Activated naive CD4-positive, alpha-beta T cell treated with anti-CD3 and anti-CD28 coated beads for 36 hours (primary cell): ENCODE results near the gene LTF. TPM values are rescaled to one million over a fixed set of nuclear protein-coding genes. Genes with fewer than 3 reads are reported as not detected.
"Not testable (repeated sequence)": the region's sequence is repeated elsewhere in the genome, so short reads cannot be mapped to it uniquely, and the experiment has no call there.

ENCODE experiments used
- CTCF ChIA-PET: fragments of 350-600 bp; sonication (Branson Sonifier 250); formaldehyde crosslinking; loops from one replicate; lab custom pipeline; 2021; ENCODE audit warnings: antibody characterized with exemption; lab: Charles Lee
- DNase-seq: peaks from one replicate; pipeline ENCODE4 v3.0.0-alpha.2; 2020
- H3K27ac Mint-ChIP-seq: one replicate; pipeline ENCODE4 v1.8.0; 2021; ENCODE audit warnings: mild to moderate bottlenecking, mixed read lengths
- H3K27me3 Mint-ChIP-seq: one replicate; pipeline ENCODE4 v1.8.0; 2021; ENCODE audit warnings: low read depth, mixed read lengths
- H3K36me3 Mint-ChIP-seq: one replicate; pipeline ENCODE4 v1.8.0; 2021; ENCODE audit warnings: low read depth, mixed read lengths
- H3K4me1 Mint-ChIP-seq: one replicate; pipeline ENCODE4 v1.8.0; 2021; ENCODE audit warnings: low read depth, mixed read lengths
- H3K4me3 Mint-ChIP-seq: one replicate; pipeline ENCODE4 v1.8.0; 2021; ENCODE audit warnings: mild to moderate bottlenecking, moderate library complexity, mixed read lengths
- H3K9me3 Mint-ChIP-seq: one replicate; pipeline ENCODE4 v1.8.0; 2021; ENCODE audit warnings: mixed read lengths
- intact Hi-C: fragments of 100-400 bp; cut with micrococcal nuclease; formaldehyde crosslinking; loops from one replicate; pipeline ENCODE4 v1.15.1; 2023
- total RNA-seq, 2 experiments: library from RNA; stranded (reverse); gene quantifications; one replicate each; pipeline ENCODE4 v1.2.3, GENCODE V29; 2021

Gene LTF
- total RNA-seq, 2 experiments from 2014 or later = not detected

GRCh38 chr3:46389306-46389705 is 75.4 kb downstream of the LTF start:
- Mint-ChIP-seq H3K36me3 (no peaks in the 10 kb centered on the region), H3K4me3 (no peak overlapping the region), H3K27ac (no peak overlapping the region), H3K9me3 (no peaks in the 10 kb centered on the region), H3K27me3 (no peaks in the 10 kb centered on the region), H3K4me1 (no peaks in the 10 kb centered on the region)
- CTCF ChIA-PET = interaction anchor here (0.9 to 1.0 kb wide), 2 partner anchors 21 to 310 kb away, joined by 3 to 4 read pairs; no protein-coding TSS in a partner anchor
- no peak for DNase-seq
- intact Hi-C loops = no loop called here

GRCh38 chr3:46388847-46389246 is 75.9 kb downstream of the LTF start:
- H3K27ac Mint-ChIP-seq, H3K4me1 Mint-ChIP-seq, DNase-seq, H3K4me3 Mint-ChIP-seq, intact Hi-C loops, H3K27me3 Mint-ChIP-seq, H3K36me3 Mint-ChIP-seq, H3K9me3 Mint-ChIP-seq: not testable (repeated sequence)
- CTCF ChIA-PET = interaction anchor here (1.0 kb wide), 1 partner anchor 20 kb away, joined by 4 read pairs; no protein-coding TSS in a partner anchor

GRCh38 chr3:46386205-46386604 is 78.5 kb downstream of the LTF start:
- Mint-ChIP-seq H3K27ac (no peak overlapping the region), H3K27me3 (no peaks in the 10 kb centered on the region), H3K4me1 (peaks cover 6% of the 10 kb centered on the region), H3K36me3 (no peaks in the 10 kb centered on the region), H3K9me3 (no peaks in the 10 kb centered on the region), H3K4me3 (no peak overlapping the region)
- intact Hi-C loops = no loop called here
- DNase-seq = no peak
- CTCF ChIA-PET = interaction anchor here (1.4 to 1.6 kb wide), 2 partner anchors 9 to 103 kb away, joined by 4 read pairs; no protein-coding TSS in a partner anchor

Other genes starting within 250 kb of the LTF start
- gene CCR3, start 222.4 kb downstream of the LTF start, total RNA-seq = not detected
- gene CCR2, start 110.8 kb downstream of the LTF start, total RNA-seq = not detected
- not detected for gene CCR5, start 94.0 kb downstream of the LTF start, total RNA-seq
- under 1 TPM; 0.81 to 0.89 TPM for gene CCRL2, start 57.6 kb downstream of the LTF start, total RNA-seq
- gene RTP3, start 33.1 kb upstream of the LTF start, total RNA-seq = not detected
- gene LRRC2, start 101.4 kb upstream of the LTF start, total RNA-seq = not detected
- not detected for gene FAM240A, start 147.6 kb upstream of the LTF start, total RNA-seq
- 1 to 10 TPM; 5.1 TPM for gene ALS2CL, start 228.8 kb upstream of the LTF start, total RNA-seq
- gene TMIE, start 236.5 kb upstream of the LTF start, total RNA-seq = 1 to 10 TPM; 1.2 to 1.5 TPM